ENCODE data around the gene SCCPDH.

Gene SCCPDH

DNA sequence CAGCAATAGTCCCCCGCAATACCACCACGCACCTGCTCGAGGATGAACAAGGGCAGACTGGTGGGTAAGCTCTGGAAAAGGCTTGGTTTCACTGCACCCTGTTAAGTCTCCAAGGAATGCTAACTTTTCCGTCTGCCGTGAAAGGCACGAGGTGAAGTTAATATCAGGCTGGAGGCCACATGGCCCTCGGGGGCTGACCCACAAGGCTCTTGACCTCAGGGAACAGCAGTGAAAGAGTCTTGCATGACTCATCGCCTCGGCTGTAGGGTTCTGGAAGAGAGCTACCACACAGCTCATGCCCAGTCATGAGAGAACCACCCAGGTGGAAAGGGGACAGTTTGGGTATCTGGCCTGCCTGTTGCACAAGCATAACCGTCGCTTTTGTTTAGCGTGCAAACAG lies 24.7 kb downstream of the SCCPDH start:
- DNase-seq (ENCODE audit: low read depth in 3 of 3, low spot score in 1 of 3), result no peak

DNA sequence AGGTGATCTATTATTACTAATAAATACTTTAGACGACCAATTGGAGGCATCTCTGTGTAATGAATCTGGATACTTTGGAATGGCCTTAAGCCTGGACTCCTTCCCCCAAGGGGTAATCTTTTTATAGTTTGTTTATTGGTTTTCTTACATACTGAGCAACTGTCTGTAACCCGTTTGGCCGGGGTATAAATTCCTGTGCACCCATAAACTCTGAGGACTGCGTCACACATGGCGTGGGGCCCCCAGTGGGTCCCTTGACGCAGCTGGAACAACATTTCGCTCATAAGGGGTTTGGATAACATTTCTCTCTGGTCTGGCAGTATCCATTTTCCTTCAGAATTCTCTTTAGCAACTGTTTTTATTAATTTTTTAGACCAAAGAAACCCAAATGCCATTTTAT lies 26.5 kb downstream of the SCCPDH start:
- no peak for DNase-seq (ENCODE audit: low read depth in 3 of 3, low spot score in 1 of 3)

DNA sequence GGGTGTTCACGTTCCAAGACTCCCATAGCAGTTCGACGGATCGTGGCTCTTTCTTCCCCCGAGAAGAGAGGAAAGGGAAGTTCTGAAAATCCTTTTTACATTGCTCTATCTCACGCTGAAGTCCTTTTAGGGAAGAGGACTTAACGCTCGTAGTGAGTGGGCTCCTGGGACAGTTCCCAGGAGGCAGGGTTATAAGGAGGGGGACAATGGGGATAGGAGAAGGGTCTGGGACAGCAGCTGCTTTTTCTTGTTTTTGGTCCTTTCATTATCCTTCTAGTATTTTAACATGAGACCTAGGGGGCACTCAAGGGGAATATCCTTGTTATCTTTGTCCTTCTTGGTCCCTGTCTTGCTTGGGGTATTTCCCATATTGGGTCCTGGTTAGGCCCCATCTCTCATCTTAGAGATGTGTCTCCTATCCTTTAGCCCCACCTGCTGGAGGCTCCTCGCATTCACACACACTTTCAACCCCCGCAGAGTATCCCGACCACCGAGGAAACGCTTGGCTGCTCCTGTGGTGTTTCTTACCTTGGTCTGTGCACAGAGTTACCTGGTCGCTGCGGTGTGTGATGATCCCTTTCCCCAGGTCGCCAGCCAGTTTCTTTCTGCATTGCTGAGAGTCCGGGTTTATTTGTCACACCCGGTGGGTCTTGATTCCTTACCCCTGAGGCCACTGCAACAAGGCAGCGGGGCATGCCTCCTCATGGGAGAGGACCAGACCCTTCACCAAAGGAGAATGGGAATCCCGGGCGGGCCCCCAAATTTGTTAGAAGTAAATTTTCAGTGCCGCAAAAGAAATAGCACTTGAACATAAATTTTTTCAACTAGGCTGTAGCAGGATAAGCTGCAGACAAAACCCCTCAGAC lies 29.7 kb downstream of the SCCPDH start:
- peak in 2 of 3 donors; percentile 3 to 42 for DNase-seq (ENCODE audit: low read depth in 3 of 3, low spot score in 1 of 3)

DNA sequence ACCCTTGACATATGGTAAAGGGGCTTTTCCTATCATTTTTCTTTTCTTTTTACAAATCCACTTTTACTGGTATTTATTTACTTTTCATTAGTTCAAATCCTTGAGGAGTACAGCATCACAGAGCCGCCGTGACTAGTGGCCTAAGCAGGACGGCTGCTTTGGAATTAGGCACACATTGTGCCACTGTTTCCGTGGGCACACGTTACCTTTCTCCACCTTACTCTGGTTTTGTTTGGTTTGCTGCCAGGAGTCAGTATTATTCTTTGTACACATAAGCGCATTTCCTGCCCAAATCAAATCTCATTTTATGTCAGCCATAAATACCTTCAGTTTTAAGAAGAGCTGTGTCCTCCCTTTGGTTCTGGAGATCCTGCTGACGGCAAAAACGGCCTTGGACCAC lies 31.2 kb downstream of the SCCPDH start:
- no peak for DNase-seq (ENCODE audit: low read depth in 3 of 3, low spot score in 1 of 3)

DNA sequence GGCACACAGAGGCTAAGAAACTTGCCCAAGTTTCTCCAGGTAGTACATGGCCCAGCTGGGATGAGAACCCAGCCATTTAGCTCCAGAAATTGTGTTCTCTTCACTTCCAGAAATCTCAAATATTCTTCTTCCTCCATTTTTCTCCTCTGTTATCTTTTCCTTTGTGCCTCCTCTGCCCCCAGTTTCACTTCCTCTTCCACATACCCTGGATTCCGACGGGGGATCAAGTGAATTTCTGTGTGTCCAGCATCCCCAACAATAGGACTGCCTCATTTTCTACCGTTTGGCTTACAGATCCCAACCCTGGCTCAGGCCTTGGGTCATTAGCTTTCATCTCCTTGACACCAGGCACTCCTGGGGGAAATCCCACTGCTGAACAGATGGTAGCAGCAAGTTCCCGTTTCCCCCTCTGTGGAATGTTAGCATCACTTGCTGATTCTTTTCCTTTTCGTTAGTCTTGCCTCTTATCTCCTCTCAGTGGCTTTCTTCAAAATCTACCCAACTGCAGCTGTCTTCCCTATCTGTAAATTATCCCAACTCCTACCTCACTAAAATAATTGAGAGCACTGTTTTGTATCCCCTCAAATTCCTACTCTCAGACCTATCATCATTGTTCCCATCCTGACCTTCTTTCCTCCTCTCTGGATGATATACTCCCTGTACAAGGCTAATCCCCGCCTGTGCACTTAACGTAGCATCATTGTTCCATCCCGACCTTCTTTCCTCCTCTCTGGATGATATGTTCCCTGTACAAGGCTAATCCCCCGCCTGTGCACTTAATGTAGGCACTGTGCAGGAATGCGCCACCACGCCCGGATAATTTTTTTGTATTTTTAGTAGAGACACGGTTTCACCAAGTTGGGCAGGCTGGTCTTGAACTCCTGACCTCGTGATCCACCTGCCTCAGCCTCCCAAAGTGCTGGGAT lies 36.5 kb downstream of the SCCPDH start:
- DNase-seq (ENCODE audit: low read depth in 3 of 3, low spot score in 1 of 3), result no peak

DNA sequence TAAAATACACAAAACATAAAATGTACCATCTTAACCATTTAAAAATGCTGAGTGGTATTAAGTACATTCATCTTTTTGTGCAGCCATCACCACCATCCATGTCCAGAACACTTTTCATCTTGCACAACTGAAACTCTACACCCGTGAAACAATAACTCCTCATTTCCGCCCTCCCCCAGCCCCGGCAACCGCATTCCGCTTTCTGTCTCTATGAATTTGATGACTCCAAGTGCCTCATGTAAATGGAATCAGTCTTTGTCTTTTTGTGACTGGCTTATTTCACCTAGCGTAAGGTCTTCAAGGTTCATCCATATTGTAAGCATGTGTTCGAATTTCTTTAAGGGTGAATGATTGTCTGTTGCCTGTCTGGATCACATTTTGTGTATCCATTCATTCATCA lies 37.2 kb downstream of the SCCPDH start:
- no peak for DNase-seq (ENCODE audit: low read depth in 3 of 3, low spot score in 1 of 3)

DNA sequence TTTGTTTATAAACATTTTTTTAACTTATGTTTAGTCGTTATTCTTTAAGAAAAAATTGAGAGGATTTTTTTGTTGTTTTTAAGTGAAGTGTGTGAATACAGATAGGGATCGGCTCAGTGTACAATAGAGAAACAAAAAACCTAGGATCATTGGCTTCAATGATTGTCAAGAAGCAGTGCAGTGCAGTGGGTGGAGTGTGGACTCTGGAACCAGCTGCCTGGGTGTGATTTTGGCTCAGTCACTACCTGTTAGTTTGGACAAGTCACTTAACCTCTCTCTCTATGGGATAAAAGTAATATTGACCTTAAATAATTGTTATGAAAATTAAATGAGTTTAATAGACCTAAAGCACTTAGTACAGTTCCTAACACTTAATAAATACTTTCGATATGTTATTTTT lies 41.3 kb downstream of the SCCPDH start:
- no peak for DNase-seq (ENCODE audit: low read depth in 3 of 3, low spot score in 1 of 3)

DNA sequence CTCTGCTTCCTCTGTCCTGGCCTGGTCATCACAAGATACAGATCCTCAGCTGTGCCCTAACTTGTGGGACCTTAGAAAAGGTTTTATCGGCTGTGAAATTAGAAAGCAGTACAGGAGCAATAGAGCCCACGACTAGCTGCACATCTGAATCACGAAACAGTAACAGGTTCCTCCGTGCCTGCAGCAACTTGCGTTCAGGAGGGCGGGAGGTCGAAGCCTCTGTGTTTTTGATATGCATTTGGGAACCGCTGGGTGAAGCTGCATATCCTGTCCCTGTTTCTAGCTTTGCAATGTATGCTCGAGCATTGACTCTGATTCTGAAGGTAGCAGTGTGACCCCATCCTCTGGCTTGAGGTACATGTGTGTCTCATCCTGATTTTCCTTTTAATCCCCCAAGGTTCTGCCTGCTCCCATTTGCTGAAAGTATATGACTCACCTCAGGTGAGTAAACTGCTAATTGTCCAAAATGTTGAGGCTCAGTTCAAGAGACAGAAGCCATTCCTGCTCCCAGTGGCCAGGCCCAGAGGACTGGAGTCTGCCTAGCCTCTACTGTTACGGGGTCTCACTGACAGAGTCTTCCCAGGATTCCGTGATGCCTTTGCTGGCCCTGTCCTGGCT lies 44.3 kb downstream of the SCCPDH start:
- DNase-seq (ENCODE audit: low read depth in 3 of 3, low spot score in 1 of 3), result no peak

DNA sequence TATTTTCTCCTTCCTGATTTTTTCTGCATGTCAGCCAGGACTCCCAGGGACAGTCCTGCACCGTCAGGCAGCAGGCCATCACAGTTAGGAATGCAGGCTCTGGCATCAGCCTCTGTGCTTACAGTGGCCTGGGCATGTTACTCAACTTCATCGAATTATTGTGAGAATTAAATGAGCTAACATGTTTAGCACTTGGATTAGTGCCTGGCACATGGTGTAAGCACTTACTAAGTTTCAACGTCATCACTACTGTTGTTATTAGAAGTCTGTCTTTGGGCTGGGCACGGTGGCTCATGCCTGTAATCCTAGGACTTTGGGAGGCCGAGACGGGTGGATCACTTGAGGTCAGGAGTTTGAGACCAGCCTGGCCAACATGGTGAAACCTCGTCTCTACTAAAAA lies 45.1 kb downstream of the SCCPDH start:
- no peak for DNase-seq (ENCODE audit: low read depth in 3 of 3, low spot score in 1 of 3)

DNA sequence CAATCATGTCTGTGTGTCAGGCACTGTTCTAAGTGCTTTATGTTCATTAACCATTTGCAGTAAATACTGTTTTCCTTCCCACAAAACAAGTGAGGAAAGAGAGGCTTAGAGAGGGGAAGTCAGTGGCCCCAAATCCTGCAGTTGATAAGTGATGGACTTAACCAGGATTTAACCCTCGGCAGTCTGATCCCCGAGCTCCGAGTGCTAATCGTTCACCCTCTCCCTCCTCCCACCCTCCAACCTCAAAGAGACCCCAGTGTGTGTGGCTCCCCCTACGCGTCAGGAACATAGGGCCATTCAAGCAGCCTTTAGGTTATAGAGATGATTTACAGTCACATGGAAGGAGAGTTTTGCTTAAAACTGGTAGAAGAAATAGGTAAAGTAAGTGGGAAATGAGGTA lies 47.2 kb downstream of the SCCPDH start:
- no peak for DNase-seq (ENCODE audit: low read depth in 3 of 3, low spot score in 1 of 3)

DNA sequence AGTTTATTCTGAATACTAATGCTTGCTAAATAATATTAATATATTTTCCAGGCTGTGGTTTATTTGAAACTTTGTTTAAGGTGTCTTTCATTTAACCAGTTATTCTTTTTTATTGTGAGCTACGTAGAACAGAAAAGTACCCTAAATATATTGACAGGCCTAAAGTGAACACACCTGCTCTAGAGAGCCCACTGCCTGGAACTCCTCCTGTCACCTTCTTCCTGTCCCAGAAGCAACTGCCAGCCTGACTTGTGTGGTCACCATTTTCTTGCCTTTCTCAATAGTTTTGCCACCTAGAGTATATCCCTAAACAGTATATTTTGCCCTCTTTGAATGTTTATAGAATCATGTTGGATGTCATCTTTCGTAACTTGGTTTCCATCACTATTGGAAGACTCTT lies 48.5 kb downstream of the SCCPDH start:
- DNase-seq (ENCODE audit: low read depth in 3 of 3, low spot score in 1 of 3), result no peak

DNA sequence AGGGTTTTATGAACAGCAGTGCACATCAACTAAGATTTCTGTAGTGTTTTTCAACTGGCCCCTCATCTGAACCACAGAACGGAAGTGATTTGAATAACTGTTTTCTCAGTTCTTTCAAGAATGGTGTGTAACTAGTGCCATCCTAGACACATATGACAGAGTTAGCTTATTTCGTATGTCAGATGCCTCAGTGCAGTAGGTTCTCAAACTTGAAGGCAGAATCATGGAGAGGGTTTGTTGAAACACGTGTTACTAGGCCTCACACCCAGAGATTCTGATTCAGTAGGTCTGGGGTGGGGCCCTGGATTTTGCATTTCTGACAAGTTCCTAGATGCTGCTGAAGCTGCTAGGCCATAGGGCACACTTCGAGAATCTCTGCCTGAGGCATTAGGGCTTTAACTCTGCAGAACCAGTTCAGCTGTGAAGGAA lies 49.0 kb downstream of the SCCPDH start:
- DNase-seq (ENCODE audit: low read depth in 3 of 3, low spot score in 1 of 3), result no peak

DNA sequence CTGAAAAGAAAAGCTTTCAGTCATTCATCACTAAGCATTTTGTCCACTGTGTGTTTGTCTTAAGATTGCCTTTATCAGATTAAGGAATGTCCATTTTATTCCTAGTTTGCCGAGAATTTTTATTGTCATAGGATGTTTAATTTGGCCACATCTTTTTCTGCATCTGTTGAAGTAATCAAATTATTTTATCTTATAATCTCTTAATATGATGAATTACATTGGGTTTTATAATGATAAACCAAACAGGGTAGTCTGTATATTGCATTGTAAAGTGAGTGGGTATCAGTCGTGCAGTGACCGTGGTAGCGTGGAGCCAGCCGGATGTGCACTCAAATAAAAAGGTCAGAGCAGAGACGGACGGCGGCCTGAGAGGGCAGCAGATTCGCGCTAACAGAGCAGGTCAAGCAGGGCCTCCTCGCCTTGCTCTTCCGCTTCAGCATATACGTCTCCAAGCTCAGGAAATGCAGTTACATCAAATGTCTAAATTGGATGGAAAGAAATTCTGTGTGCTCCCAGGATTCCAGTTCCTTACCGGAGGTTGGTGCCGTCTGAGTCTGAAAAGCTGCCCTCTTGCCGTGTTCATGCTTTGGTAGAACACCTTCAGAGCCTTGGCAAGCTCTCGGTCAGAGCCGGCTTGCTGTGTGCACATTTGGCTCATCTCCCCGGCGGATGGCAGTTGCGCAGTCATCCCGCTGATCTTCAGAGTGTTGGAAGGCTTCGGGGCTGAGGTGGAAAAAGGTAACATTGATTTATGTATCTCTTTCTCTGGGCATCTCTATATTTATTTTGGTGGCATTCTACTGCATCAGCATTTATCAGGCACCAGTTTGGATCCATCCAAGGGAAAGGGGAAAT lies 51.5 kb downstream of the SCCPDH start:
- DNase-seq (ENCODE audit: low read depth in 3 of 3, low spot score in 1 of 3), result no peak

DNA sequence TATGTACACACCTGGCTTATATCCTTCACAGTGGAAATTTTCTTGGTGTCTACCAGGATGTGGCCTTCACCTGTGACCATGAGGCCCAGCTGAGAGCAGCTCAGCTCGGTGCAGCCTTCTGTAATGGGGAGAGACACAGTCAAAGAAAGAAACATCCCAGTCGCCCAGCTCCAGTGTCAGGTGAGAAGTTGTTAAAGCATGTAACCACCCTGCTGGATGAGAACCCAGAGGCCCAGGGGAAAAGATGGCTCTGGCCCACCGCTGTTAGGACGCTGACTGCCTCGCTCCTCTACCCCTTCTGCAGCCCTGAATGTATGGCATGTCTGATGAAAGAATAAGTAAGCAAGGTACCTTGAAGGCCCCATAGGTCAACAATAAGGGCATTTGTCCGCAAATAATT lies 52.7 kb downstream of the SCCPDH start:
- no peak for DNase-seq (ENCODE audit: low read depth in 3 of 3, low spot score in 1 of 3)

DNA sequence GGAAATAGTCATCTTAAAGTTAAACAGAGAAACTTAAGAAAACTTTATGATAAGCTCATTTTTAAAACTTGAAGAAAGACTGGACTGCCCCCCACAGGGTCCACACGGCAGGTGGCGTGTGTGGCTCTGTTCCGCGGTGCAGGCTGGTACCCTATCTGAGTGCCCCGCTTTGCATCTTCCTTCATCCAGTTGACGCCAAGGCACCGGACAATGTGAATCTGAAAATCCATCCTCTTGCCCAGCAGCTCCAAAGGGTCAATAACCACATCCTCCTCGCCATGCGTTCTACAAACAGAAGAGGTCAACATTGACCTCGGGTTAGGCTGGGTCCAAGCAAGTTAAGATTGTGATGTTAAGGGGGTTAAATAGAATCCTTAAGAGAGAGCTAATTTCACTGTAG lies 54.5 kb downstream of the SCCPDH start:
- no peak for DNase-seq (ENCODE audit: low read depth in 3 of 3, low spot score in 1 of 3)

DNA sequence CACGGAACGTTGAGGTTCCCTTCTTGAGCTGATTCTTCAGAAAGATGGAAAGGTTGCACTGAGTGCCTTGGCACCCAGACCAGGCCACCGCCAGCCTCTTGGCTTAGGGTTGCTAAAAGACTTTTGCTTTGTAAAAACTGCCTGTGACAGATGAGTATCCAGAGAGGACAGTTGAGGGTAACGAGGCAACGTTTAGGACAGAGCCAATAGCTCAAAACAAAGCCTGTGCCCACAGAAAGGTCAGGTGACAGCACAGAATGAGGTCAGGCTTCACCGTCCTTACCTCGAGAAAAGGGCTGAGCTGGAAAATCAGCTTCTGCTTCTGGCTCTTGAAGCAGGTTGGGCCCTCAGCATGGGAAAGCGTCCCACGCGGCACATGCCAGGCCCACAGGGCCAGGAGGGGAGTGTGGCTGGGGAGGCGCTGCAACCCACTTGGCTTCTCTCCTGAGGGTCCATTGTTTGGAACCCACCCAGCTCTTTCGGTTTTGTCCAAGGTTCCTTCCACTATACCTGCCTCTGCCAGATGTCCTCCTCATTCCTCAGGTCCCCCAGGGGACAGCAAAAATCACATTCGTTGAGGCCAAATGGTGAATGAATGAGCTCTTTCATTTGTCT lies 55.5 kb downstream of the SCCPDH start:
- no peak for DNase-seq (ENCODE audit: low read depth in 3 of 3, low spot score in 1 of 3)

DNA sequence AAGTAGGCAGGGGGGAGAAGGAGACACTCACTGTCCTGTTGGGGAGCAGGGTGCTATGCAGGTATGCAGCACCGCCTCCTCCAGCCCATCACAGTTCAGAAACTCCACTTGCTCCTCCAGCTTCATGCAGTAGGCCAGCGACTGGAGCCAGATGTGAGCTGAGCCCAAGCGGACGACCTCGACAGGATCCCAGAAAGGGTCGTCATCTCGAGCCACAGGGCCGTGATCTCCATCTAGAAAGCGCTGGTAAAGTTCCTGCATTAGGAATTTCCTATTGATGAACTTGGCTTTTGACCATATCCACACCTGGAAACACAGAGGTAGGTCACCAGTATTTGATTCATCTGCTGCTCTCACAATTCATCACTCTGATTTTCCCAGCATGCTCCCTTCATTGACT lies 56.1 kb downstream of the SCCPDH start:
- DNase-seq (ENCODE audit: low read depth in 3 of 3, low spot score in 1 of 3), result no peak

DNA sequence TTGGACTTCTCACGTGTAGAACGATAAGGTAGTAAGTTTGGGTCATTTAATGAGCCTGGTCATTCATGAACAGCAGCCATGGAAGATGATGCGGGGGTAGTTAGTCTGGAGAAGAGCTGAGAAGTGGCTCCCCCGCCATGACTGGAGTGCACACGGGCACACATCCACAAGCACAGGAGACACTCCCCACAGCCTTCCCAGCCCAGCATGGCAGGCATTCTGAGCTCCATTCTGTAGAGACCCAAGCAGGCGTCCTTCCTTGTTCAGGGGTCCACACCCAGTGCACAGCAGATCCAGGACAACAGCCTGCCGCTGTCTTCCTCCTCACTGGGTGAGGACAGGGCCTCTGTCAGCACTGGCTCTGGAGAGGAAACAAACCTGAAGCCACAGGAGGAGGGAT lies 57.0 kb downstream of the SCCPDH start:
- DNase-seq (ENCODE audit: low read depth in 3 of 3, low spot score in 1 of 3), result no peak

DNA sequence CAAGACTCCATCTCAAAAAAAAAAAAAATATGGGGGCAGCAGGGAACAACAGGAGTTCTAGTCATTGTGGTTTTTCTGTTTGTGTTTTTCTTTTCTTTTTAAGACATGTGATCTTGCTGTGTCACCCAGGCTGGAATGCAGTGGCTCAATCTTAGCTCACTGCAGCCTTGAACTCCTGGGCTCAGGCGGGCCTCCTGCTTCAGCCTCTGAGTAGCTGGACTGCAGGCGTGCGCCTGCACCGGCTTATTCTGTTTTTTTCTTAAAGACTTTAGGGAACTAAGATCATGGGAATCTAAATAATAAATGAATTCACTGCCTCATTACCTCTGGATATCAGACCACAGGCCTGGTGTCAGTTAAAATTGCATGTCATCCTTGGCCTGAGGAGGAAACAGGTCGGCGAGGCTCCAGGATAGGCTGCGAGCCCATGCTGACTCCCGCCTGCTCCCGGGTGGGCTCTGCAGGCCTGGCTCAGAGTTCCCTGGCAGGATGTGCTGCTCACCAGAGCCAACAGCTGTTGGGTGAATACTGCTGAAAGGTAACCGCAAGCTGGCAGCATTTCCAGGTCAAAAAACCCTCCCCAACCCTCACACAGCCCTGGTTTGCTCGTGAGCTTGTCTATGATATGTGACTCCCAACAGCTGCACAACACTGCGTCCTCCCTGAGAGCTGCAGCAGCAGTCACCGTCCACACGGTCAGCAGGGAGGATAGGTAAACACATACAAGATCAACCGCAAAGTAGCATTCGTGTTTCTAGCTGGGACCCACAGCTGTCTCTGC lies 58.1 kb downstream of the SCCPDH start:
- DNase-seq (ENCODE audit: low read depth in 3 of 3, low spot score in 1 of 3), result no peak

Data from stimulated activated CD4-positive, alpha-beta T cell treated with anti-CD3 and anti-CD28 coated beads, TNF-alpha, amount 100 ng/mL, for 1 hour (primary cell).